GM03348 (cell line): ENCODE measurements around the gene AKT2.

Experiments used
- DNase-seq: peaks from one replicate; pipeline ENCODE4 v3.0.0; 2012; ENCODE audit warnings: low spot score

AKT2 gene

DNA sequence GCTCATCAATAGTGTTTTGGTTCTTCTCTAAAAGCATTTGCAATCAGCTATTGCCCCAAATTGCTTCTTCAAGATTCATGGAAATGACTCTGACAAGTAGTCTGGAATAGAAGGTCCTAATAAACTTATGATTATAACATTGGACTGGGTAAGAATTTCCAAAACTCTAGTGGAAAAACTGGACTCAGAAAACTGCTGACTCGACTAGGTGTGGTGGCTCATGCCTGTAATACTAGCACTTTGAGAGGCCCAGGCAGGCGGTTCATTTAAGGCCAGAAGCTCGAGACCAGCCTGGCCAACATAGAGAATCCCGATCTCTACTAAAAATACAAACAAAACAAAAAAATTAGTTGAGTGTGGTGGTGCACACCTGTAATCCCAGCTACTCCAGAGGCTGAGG is 15.5 kb upstream of the AKT2 start:
- DNase-seq, result no peak

DNA sequence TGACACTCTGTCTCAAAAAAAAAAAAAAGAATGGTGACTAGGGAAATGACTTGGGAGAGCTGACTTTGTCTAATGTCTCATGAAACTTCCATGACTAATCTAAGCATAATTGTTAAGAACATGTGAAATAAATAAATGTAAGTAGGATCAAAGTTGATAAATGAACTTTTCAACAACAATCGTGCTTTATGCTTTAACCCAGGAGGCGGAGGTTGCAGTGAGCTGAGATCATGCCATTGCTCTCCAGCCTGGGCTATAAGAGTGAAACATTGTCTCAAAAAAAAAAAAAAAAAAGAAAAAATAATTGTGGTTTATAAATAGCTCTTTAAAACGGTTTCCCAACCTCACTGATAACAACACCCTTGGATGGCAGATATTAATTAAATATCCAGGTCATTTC is 12.9 kb upstream of the AKT2 start:
- no peak for DNase-seq

DNA sequence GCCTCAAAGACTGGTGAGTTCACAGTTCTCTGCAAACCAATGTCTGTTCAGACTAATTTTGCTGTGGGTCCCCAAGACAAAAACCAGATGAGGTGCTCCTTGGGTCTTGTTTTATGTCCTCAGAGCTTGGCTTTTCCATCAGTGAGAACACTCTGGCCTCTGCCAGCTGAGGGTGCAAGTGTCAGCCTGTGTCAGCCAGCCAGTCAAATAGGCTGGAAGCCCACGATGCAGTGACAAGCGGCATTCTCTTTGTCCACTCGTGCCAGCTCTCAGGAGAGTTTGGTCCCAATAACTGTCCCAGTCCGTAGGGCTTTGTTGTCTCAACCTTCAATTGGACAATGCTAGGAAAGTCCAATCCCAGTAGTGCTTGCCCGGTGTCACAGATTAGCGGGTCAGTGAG is 9.4 kb upstream of the AKT2 start:
- DNase-seq, result no peak

DNA sequence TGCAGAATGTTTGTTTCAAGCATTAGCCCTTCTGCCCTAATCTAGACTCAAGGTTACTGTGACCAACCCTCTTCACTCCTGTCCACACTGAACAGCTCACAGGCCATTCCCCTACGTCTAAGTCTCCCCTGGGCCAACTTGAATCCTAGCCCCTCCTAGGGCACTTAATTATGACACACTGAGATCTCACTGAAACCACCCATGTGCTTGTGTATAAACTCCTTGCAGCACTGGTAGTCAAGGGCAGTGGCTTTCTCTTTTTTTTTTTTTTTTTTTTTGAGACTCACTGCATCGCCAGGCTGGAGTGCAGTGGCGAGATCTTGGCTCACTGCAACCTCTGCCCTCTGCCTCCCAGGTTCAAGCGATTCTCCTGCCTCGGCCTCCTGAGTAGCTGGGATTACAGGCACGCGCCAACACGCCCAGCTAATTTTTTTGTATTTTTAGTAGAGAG is 1.9 kb upstream of the AKT2 start:
- DNase-seq, result no peak

DNA sequence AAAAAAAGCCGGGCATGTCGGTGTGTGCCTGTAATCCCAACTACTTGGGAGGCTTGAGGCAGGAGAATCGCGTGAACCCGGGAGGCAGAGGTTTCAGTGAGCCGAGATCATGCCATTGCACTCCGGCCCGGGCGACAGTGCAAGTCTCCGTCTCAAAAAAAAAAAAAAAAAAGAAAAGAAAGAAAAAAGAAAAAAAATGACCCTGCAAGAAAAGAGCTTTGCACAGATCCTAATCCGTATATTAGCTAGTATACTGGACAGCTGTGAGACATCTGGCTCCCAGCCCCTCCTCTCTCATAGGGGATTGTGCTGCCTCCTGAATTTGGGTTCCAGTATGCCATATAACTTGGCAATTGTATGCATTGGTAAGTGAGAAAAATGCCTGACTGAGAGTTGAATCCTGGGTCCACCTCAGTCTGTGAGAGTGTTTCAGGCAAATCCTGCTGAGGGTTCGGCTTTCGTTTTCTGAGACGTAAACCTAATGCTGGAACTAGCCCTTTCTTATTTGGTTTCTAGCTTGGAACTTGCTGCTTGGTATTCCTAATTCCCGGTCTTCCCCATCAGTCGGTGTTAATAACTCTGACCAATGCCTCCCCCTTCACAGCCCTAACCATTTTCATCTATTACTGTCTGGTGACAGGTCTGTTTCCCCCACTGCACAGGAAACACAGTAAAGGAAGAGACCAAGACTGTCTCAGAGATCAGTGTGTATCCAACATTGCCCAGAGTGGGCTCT is 1.3 kb upstream of the AKT2 start:
- DNase-seq, result peak; percentile 20

DNA sequence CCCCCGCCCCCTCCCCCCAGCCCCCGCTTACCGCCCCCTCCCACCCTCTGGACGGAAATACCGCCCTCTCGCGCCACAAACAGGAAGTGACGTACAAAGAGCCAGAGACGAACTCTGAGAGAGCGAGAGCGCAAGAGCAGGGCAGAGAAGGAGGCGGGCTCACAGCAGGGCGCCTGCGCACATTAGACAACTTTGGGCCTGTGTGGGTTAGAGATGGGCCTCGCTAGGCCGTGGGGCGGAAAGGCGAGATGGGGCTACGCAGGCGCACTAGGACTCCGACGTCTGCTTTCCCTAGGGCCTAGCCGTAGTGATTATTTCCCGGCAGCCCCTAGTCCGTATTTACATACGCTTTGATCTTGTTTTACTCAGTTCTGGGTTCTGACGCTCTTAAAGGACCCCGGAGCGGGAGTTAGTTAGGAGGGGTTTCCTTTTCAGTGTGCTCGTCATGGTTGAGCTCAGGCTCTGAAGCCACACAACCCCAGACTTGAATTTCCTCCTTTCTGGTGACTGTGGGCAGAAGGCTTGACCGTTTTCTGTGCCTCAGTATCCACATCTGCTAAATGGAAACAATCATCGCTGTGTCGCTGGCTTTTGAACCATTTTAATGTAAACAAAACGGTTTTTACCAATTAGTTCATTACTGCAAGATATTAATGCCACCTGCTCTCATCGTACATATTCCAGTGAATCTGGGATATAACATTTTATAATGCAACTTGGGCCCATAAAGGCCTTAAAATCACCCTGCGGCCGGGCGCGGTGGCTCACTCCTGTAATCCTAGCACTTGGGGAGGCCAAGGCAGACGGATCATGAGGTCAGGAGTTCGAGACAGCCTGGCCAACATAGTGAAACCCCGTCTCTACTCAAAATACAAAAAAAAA is 449 bp upstream of the AKT2 start:
- DNase-seq, result peak; percentile 99

DNA sequence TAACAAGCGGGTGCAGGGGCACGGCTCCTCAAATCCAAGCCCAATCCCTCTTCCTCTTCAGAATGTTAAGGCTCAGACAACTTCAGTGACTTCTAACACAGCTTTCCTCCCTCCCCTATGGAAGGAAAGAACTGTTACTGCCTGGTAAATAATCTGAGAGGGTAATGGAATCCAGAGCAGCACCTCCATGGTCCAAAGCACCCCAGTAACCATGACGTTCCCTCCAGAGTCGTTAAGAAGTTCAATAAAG is 969 bp downstream of the AKT2 start:
- DNase-seq, result no peak

DNA sequence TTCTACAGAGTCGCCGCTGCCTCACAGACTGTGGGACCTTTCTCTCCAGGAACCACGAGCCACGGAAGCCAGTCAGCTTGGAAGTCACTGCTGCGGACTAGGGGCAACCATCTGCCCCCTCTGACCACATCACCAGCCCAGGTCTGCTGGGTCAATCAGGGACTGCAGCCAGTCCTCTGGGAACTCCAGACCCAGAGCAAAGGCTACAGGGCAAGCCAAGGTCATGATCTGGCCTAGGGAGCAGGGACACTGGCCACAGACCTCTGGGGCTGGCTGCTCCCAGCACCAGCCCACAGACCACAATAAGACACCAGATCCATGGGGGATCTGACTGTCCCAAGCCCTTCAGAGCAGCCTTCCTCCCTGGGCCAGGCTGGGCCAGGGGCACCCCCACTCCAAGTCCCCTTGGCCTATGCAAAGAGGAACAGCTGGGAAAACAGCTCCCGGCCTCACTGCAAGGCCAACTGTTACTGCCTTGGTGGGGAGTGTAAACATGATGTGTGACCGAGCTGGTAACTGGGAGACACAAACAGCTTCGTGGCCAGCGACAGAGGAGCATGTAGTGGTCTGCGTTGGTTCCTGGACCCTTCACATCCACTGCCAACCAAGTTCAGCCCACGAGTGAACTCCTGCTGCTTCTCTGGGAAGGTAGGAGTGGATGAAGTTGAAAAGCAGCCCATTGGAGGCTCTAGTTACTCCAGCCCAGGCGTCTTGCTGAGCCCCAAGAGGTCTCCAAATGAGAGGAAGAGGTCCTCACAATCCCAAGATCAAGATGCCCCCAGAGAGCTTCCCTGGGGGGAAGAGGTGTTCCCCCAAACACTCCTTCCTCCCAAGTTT is 1.5 kb downstream of the AKT2 start:
- DNase-seq, result no peak

DNA sequence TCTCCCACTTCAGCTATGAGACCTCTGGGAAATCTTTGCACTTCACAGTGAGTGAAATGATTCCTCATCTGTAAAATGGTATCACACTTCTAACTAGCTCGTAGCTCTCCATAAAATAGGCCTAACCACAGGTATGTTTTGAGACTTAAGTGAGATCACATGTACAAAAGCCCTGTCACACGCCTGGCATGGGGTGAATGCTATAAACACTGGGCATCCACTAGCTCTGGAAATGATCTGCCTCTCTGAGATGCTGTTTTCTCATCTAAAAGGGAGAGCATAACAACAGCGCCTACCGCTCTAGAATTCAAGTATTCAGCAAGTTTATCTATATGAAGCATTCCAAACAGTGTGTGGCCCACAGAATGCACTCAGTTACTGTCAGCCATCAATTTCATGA is 2.2 kb downstream of the AKT2 start:
- peak; percentile 20 for DNase-seq

DNA sequence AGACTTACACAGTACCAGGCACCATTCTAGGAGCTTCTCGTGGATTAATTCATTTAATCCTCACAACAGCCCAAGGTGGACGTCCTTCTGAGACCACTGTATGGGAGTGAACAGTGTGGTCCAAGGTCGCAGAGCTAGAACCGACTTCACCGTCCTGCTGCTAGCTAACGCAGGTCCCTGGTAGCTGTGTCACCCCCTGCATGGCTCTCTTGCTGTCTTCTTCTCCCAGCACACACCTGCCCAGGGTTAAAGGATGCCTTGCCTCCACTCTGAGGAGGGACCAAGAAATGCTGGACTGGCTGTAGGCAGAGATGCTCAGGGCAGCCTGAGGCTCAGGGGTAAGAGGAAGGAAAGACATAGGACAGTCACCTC is 3.0 kb downstream of the AKT2 start:
- no peak for DNase-seq

DNA sequence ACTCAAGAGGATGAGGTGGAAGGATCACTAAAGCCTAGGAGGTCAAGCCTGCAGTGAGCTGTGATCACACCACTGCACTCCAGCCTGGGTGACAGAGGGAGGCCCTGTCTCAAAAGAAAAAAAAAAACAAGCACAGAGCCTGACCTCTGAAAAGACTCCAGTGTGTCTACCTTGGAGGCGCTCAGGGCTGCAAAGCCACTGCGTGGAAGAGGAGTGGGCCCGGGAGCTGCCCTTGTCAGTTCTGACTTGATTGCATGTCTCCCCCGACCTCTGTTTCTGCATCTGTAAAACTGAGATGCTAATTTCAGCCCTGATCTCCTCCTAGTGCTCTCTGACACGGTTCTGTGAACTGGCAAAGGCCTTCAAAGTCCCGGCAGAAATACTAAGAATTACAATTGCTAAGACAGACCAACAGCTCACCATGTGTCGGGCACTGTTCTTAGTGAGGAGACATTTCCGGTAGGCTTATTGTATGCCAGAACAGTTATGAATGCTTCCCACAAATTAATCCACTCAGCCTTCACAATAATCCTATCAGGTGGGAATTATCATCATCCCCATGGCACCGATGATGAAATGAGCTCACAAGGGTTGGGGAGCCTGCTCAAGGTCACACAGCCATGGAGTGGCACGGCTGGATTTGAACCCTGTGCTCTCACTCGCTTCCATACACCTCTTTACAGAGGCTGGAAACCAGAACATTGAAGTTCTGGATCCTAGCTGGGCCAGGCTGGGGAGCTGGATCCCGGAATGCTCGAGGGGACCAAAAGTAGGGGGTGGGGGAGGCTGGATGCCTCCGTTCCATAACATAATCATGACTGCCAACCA is 3.5 kb downstream of the AKT2 start:
- peak; percentile 25 for DNase-seq

DNA sequence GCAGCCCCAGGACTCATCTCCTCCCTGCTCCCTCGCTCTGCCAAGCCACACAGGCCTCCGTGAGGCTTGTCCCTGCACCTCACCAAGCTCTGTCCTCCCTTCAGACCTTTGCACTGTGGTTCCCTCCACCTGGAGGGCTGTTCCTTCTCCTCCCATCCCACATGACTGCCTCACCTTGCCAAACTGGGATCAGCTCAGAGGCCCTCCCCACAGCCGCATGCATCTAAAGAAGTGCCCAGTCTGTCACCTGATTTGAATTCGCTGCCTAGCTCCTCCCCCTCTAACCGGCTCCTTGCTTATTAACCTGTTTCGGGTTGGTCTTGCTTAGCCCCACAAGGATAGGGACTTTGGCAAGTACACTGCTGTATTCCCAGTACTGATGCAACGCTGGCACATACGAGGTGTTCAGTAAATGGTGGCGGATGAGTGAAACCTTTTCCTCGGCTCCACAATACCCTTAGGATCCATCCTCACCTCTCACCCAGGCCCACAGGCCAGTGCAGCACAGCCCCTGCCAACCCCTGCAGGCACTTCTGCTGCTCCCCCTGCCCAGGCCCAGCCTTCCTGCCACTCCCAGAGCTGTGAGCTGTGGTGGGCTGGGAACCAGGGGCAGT is 4.4 kb downstream of the AKT2 start:
- DNase-seq, result no peak

DNA sequence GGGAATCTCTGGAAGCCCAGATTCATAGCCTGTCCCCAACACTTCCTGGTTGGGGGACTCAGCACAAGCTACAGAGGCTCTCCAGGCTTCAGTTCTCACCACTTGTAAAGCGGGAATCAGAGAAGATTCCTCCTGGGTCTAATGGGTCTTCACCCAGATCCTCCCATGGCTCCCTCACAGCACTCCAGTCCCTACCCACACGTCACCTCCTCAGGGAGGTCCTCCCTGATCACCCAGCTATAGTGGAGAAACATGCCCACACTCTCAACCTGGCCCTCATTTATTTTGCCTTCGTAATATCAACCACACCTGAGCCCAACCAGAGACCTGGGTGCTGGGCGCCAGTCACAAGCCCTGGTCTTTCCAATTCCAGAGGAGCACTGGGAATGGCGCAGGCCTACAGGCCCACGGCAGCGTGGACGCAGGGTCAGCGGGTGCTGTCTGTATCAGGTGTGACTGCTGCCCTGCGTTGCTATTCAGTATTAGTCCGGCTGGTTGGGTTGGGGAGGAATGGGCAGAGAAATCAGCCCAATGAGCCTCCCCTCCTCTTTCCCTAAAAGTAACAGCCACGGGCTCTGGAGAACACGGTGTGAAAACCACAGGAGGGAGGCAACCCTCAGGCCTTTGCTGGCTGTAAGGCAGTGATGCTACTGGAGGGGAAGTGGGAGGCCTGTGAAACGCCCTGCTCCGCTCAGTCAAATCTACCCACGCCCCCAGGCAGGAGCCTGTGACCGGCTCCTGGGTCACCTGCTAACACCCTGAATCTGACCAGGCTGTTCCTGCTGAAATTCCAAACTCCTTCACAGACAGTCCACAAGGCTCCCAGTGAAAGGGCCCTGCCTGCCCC is 5.2 kb downstream of the AKT2 start:
- no peak for DNase-seq

DNA sequence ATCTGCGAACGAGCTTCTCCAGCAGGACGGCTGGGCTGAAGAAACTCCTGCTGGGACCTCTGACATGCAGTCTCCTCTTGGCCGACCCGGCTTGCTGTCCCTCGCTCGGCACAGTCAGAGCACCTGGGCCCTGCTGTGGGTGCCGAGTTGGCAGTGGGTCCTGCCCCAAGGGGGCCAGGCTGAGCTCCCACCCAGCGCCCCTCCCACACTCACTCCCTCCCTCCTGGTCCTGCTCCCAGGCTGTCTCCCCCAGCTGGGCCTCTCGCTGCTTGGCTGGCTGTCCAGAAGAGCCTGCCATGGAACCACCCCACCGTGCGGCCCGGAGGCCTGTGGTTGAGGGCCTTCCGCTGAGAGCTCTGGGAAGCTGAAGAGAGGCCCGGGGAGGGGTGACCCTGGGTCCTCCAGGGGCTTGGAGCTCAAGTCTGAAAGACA is 6.0 kb downstream of the AKT2 start:
- DNase-seq, result peak; percentile 86

DNA sequence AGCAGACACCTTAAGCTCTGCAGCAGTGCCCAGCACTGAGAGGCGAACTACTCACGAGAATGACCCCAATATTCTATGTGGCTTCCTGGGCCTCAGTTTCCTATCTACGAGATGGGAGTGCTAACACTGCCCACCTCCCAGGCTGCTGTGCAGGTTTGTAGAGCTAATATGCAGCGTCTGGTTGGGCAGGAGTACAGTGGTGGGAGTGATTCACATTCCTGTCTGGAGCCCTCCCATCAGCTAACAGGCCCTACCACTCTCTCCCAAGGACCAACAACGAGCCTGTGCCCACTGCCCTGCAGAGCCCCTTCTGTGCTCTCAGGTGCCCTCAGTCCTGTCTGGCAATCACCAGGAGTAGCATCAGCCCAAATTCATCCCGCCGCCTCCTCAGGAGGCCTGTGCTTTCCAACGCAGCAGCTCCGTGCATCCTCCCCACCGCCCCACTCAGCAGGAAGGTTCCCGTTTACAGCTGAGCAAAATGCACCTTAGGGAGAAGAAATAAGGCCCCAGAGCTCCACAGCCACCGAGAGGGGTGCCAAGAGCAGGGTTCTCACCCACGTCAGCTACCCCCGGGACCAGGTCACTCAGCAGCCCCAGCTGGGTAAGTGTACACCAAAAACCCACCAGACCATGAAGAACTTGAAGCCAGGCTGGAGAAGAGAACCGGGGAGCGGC is 6.6 kb downstream of the AKT2 start:
- peak; percentile 49 for DNase-seq

DNA sequence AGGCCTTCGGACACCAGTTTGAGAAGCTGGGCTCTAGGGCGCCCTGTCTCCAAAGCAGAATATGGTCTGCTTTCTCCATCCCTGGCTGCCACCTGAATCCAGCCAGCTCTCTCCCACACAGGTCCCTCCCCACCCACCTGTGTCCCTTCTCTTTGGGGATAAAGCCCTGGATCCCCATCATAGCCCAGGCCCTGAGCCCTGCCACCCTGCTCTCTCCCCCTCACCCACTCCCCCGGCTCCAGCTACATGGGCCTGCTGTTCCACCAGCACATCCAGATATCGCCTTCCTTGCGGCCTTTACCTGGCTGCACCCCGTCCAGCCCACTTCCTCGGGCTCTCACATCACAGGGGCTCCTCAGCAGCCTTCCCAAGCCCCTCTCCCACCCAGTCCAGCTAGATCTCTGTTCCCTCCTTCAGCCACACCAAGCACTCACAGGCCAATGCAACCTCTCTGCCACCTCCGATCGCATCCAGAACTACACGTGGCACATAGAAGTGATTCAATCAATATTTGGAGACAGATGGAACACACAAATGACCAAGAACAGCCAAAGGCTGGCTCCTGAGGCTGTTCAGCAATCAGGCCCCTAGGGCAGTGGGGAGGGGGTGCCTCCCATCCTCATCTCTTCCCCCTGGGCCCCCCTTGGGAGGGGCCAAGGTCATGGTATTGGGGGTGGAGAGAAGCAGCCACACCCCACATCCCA is 7.6 kb downstream of the AKT2 start:
- no peak for DNase-seq

DNA sequence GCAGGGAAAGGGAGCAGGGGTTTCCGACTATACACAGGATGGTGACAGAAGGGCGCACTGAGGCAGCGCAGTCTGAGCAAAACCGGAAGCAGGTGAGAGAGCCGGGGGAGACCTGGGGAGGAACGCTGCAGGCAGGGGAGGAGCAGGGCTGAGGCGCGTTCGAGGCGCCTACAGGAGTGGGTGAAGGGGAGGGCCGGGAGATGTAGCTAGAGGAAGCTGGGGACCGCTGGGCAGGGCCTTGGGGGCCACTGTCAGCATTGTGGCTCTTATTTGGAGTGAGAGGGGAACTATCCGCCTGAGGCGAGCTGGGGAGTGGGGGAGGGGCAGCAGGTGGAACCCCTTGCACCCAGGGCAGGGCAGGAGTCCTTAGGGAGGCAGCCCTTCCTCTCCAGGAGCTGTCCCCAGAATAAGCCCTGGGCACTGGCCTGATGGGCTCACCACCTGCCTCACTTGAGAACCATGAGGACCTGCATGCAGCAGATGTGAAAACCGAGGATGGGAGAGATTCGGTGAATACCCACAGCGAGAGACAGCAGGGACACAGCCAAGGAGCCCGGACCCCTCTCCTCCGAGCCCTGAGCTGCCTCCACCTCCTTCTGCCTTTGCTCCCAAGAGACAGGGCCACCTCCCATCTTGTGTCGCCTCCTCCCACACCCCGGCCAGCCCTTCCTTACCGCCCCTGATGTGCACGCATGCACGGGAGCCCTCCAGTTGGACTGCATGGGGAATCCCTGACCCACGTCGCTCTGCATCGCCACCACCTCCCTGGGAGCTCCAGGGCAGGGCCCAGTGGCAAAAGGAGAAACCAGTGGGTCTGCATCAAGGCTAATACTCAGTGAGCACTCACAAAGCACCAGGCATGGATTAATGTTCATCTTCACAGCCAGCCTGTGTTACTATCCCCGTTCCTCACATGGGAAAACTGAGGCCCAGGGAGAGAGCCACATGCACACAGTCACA is 10.3 kb downstream of the AKT2 start:
- DNase-seq, result no peak
